H1 (cell line): Measurements from ENCODE around the gene CACNA2D3. TPM values are rescaled to one million over a fixed set of nuclear protein-coding genes. Genes with fewer than 3 reads are reported as not detected.

Experiments
- CTCF ChIA-PET: fragments of 300-600 bp; sonication (Branson Sonifier 250); formaldehyde crosslinking; loops from one replicate; lab custom pipeline; 2021; ENCODE audit not compliant: partially characterized antibody; lab: Charles Lee
- POLR2A ChIA-PET: fragments of 300-600 bp; sonication (Branson Sonifier 250); formaldehyde crosslinking; loops from one replicate; lab custom pipeline; 2021; ENCODE audit warnings: inconsistent platforms; ENCODE audit not compliant: partially characterized antibody; lab: Charles Lee
- DNase-seq, 2 experiments: peaks; one replicate each; pipeline versions ENCODE4 v3.0.0 to v3.0.0-alpha.2; 2010 to 2022; ENCODE audit warnings: low spot score in 2 of 2, low read depth in 1 of 2, mixed read lengths in 1 of 2
- FAIRE-seq: peaks from 2 replicates; lab custom pipeline; 2011; peaks lifted over from hg19 to GRCh38; lab: Jason Lieb, UNC
- H2AFZ ChIP-seq: 2 replicates; pipeline ENCODE4 v1.8.1; 2012; ENCODE audit warnings: low read length, inconsistent platforms
- H2AK5ac ChIP-seq: 2 replicates; pipeline ENCODE4 v1.6.1; 2013; ENCODE audit warnings: low read depth, low read length
- H2BK120ac ChIP-seq: replicated peaks from 2 replicates; pipeline ENCODE3; 2013; ENCODE audit warnings: low read depth, low read length, inconsistent platforms
- H2BK12ac ChIP-seq: 2 replicates; pipeline ENCODE4 v1.6.1; 2013; ENCODE audit warnings: low read depth, low read length
- H2BK15ac ChIP-seq: 2 replicates; pipeline ENCODE4 v1.6.1; 2013; ENCODE audit warnings: low read length
- H2BK20ac ChIP-seq: 2 replicates; pipeline ENCODE4 v1.6.1; 2013; ENCODE audit warnings: low read length
- H2BK5ac ChIP-seq: 2 replicates; pipeline ENCODE4 v1.6.1; 2013; ENCODE audit warnings: low read depth, low read length
- H3K14ac ChIP-seq: 2 replicates; pipeline ENCODE4 v1.6.1; 2013; ENCODE audit warnings: inconsistent platforms; ENCODE audit not compliant: insufficient read length
- H3K18ac ChIP-seq: 2 replicates; pipeline ENCODE4 v1.6.1; 2013; ENCODE audit warnings: low read length; ENCODE audit errors: extremely low read depth
- H3K23ac ChIP-seq: 2 replicates; pipeline ENCODE4 v1.6.1; 2013; ENCODE audit warnings: inconsistent platforms; ENCODE audit not compliant: insufficient read length
- H3K23me2 ChIP-seq: 2 replicates; pipeline ENCODE4 v1.6.1; 2013; ENCODE audit warnings: low read depth, low read length
- H3K27ac ChIP-seq: 2 replicates; pipeline ENCODE4 v1.6.1; 2011; ENCODE audit warnings: low read depth, low read length, inconsistent platforms
- H3K27me3 ChIP-seq, 4 experiments: replicated peaks in 1 of 4; 1 replicate in 1 of 4; 2 replicates in 3 of 4; pipeline versions ENCODE4 v1.6.1 to v1.8.1; 2011 to 2013; ENCODE audit warnings: low read length in 3 of 4, mild to moderate bottlenecking in 3 of 4, inconsistent platforms in 2 of 4, mixed read lengths in 2 of 4, moderate library complexity in 1 of 4; ENCODE audit not compliant: control insufficient read depth in 3 of 4, insufficient read depth in 3 of 4; ENCODE audit errors: extremely low read depth in 1 of 4
- H3K36me3 ChIP-seq, 4 experiments: 2 replicates each; pipeline versions ENCODE4 v1.6.1 to v1.8.1; 2011 to 2013; ENCODE audit warnings: mild to moderate bottlenecking in 4 of 4, low read length in 3 of 4, moderate library complexity in 2 of 4, control low read depth in 1 of 4, inconsistent platforms in 1 of 4; ENCODE audit not compliant: insufficient read depth in 4 of 4, control insufficient read depth in 2 of 4
- H3K4ac ChIP-seq: replicated peaks from 2 replicates; pipeline ENCODE3; 2013; ENCODE audit warnings: low read length, low read depth, mixed read lengths, inconsistent platforms; ENCODE audit not compliant: insufficient read length
- H3K4me1 ChIP-seq, 4 experiments: replicated peaks in 1 of 4; 1 replicate in 1 of 4; 2 replicates in 3 of 4; pipeline versions ENCODE4 v1.6.1 to v1.8.1; 2011 to 2013; ENCODE audit warnings: low read length in 3 of 4, inconsistent platforms in 2 of 4, mixed read lengths in 1 of 4; ENCODE audit not compliant: insufficient read depth in 4 of 4, control insufficient read depth in 3 of 4
- H3K4me2 ChIP-seq, 2 experiments: 2 replicates each; pipeline versions ENCODE4 v1.6.1 to v1.8.1; 2011 to 2013; ENCODE audit warnings: low read depth in 2 of 2, low read length in 2 of 2, control low read depth in 1 of 2, inconsistent platforms in 1 of 2, mild to moderate bottlenecking in 1 of 2; ENCODE audit not compliant: insufficient read depth in 1 of 2
- H3K4me3 ChIP-seq, 4 experiments: fragments of 200-600, 300-600 bp in 1 of 4; sonication (generic), shearing (Covaris generic), sonication (Bioruptor Twin) in 1 of 4; 2 replicates each; pipeline versions ENCODE4 v1.5.1 to v1.8.1; 2011 to 2016; ENCODE audit warnings: low read length in 4 of 4, low read depth in 3 of 4, control low read depth in 2 of 4, inconsistent platforms in 2 of 4, mild to moderate bottlenecking in 2 of 4, mixed read lengths in 1 of 4, moderate library complexity in 1 of 4; ENCODE audit not compliant: insufficient read depth in 2 of 4; ENCODE audit errors: extremely low read depth in 1 of 4
- H3K56ac ChIP-seq: replicated peaks from 2 replicates; pipeline ENCODE3; 2013; ENCODE audit warnings: low read depth, mild to moderate bottlenecking, mixed read lengths, low read length, inconsistent platforms; ENCODE audit not compliant: insufficient read length
- H3K79me1 ChIP-seq: 2 replicates; pipeline ENCODE4 v1.6.1; 2013; ENCODE audit warnings: low read depth, low read length, control low read depth
- H3K79me2 ChIP-seq, 2 experiments: 2 replicates each; pipeline versions ENCODE4 v1.6.1 to v1.8.1; 2012 to 2013; ENCODE audit warnings: low read length in 2 of 2, mild to moderate bottlenecking in 2 of 2, inconsistent platforms in 1 of 2; ENCODE audit not compliant: insufficient read depth in 2 of 2, control insufficient read depth in 1 of 2
- H3K9ac ChIP-seq, 4 experiments: replicated peaks in 1 of 4; 1 replicate in 1 of 4; 2 replicates in 3 of 4; pipeline versions ENCODE4 v1.6.1 to v1.8.1; 2011 to 2013; ENCODE audit warnings: low read depth in 3 of 4, low read length in 3 of 4, control low read depth in 2 of 4, mild to moderate bottlenecking in 2 of 4, moderate library complexity in 2 of 4, inconsistent platforms in 1 of 4; ENCODE audit errors: extremely low read depth in 1 of 4
- H3K9me3 ChIP-seq, 2 experiments: 2 replicates each; pipeline versions ENCODE4 v1.6.1 to v1.8.1; 2012 to 2013; ENCODE audit warnings: mild to moderate bottlenecking in 2 of 2, moderate library complexity in 2 of 2, control low read depth in 1 of 2, inconsistent platforms in 1 of 2, low read depth in 1 of 2, low read length in 1 of 2, mixed read lengths in 1 of 2; ENCODE audit not compliant: insufficient read depth in 2 of 2
- H4K20me1 ChIP-seq, 2 experiments: replicated peaks in 1 of 2; 2 replicates each; pipeline versions ENCODE3 to v1.8.1; 2011 to 2013; ENCODE audit warnings: inconsistent platforms in 2 of 2, low read length in 2 of 2, mild to moderate bottlenecking in 1 of 2; ENCODE audit not compliant: insufficient read depth in 2 of 2, control insufficient read depth in 1 of 2
- H4K5ac ChIP-seq: 2 replicates; pipeline ENCODE4 v1.6.1; 2013; ENCODE audit warnings: low read length, low read depth, mixed read lengths, inconsistent platforms; ENCODE audit not compliant: insufficient read length
- H4K8ac ChIP-seq: 2 replicates; pipeline ENCODE4 v1.8.0; 2013; ENCODE audit warnings: mild to moderate bottlenecking, moderate library complexity, low read length, inconsistent platforms; ENCODE audit not compliant: insufficient read depth; ENCODE audit errors: extremely low read depth
- H4K91ac ChIP-seq: replicated peaks from 2 replicates; pipeline ENCODE3; 2013; ENCODE audit warnings: low read length, mixed read lengths, inconsistent platforms; ENCODE audit not compliant: insufficient read length
- NRF1 ChIP-seq: IDR thresholded peaks from 2 replicates; pipeline ENCODE4 v1.6.1; 2011; ENCODE audit warnings: mild to moderate bottlenecking, low read depth, low read length, improper control_type of control experiment
- TBP ChIP-seq: IDR thresholded peaks from 2 replicates; pipeline ENCODE4 v1.6.1; 2011; ENCODE audit warnings: low read depth, low read length, improper control_type of control experiment
- WGBS, 2 experiments: shearing (Covaris generic) in 1 of 2; methylation state at CpG; one replicate each; pipeline versions ENCODE4 v1.1.6 to v1.1.7; 2013 to 2015; ENCODE audit warnings: low lambda C conversion rate in 2 of 2, mixed read lengths in 2 of 2, inconsistent platforms in 1 of 2, low coverage in 1 of 2, missing lambda C conversion rate in 1 of 2; ENCODE audit not compliant: insufficient replicate concordance in 2 of 2, insufficient coverage in 1 of 2, insufficient read length in 1 of 2; ENCODE audit errors: extremely low coverage in 1 of 2, missing lambda C conversion rate in 1 of 2; 5-methylcytosine and 5-hydroxymethylcytosine counted together
- polyA plus RNA-seq, 7 experiments: library from polyadenylated mRNA; depleted of rRNA in 3 of 7; stranded (reverse) in 5 of 7; unstranded in 2 of 7; fragments of >200 nt in 5 of 7; fragments of 200-250 nt in 2 of 7; gene quantifications; 1 replicate in 5 of 7; 2 replicates in 1 of 7; 4 replicates in 1 of 7; pipeline versions ENCODE4 v1.2.1 to v1.2.3, GENCODE V29; 2011 to 2013; ENCODE audit warnings: missing spikeins in 2 of 7, mixed read lengths in 2 of 7
- total RNA-seq: library from RNA; stranded (reverse); fragmentation: NEBNext Ultra II Directional; extraction: Animal tissue kit (Norgen Biotek cat#: 25700); gene quantifications from 2 replicates; pipeline ENCODE4 v1.2.1, GENCODE V29; 2021

Gene CACNA2D3
- total and polyA plus RNA-seq, 2 of the 8 experiments (the other 6 are each of a cell fraction or from before 2014, with no cell fraction given), result 1.5 to 1.8 TPM

- ChIA-PET CTCF (interaction anchor here (1.0 to 2.0 kb wide), 4 partner anchors 9 to 324 kb away, joined by 3 to 6 read pairs (median 4); no protein-coding TSS in a partner anchor), POLR2A (interaction anchor here (1.2 kb wide), 1 partner anchor 21 kb away, joined by 3 read pairs; no protein-coding TSS in a partner anchor)
- FAIRE-seq (no peak), DNase-seq (peak in 1 of 2 experiments; percentile 31)
- H3K9ac ChIP-seq, result no peak overlapping the region
- WGBS, 2 experiments, result 92% methylated on average over 3 of the region's 3 CpGs; no CpG with 5 or more reads in 1 of the 2 experiments
- H3K23me2 ChIP-seq, result peaks cover 3% of the 10 kb centered on the region; the same call in 1 of the 2 replicates
- no peak overlapping the region for H2BK12ac ChIP-seq
- H3K56ac ChIP-seq, result no peak overlapping the region
- H3K27ac ChIP-seq, result no peak overlapping the region
- H2BK15ac ChIP-seq, result no peak overlapping the region
- H2AK5ac ChIP-seq, result no peak overlapping the region
- TF ChIP-seq TBP (no peak), NRF1 (no peak)
- TF ChIP-seq, all 59 proteins: peak for 0
- H2BK5ac ChIP-seq, result no peak overlapping the region
- H2AFZ ChIP-seq, result no peak overlapping the region
- H4K20me1 ChIP-seq, result no peaks in the 10 kb centered on the region
- H2BK120ac ChIP-seq, result no peak overlapping the region
- no peak overlapping the region for H3K4me2 ChIP-seq
- H3K79me2 ChIP-seq, result no peaks in the 10 kb centered on the region
- H4K5ac ChIP-seq, result no peak overlapping the region
- no peak overlapping the region for H3K18ac ChIP-seq
- no peak overlapping the region for H3K4ac ChIP-seq
- no peaks in the 10 kb centered on the region for H3K79me1 ChIP-seq
- no peak overlapping the region for H3K23ac ChIP-seq
- H3K4me1 ChIP-seq, result no peaks in the 10 kb centered on the region; a peak in 1 of 7 replicates
- H3K4me3 ChIP-seq, result no peak overlapping the region
- no peak overlapping the region for H4K8ac ChIP-seq
- no peaks in the 10 kb centered on the region for H3K27me3 ChIP-seq
- no peak overlapping the region for H3K14ac ChIP-seq
- H3K9me3 ChIP-seq, result no peaks in the 10 kb centered on the region
- H3K36me3 ChIP-seq, result no peaks in the 10 kb centered on the region
- no peak overlapping the region for H4K91ac ChIP-seq
- no peak overlapping the region for H2BK20ac ChIP-seq
Measured at GRCh38 chr3:54506603-54507002, 384.3 kb downstream of the CACNA2D3 start.
